GM12874 (cell line): ENCODE results near the gene IL36A.

Experiments
- TF ChIP-seq, protein P1 (sequence below): IDR thresholded peaks from 2 replicates; pipeline ENCODE4 v1.5.1; 2011; ENCODE audit warnings: low read depth, mild to moderate bottlenecking, control low read depth, low read length, moderate library complexity; ENCODE audit not compliant: insufficient read depth

IL36A gene

GRCh38 chr2:113050921-113051895 lies 45.9 kb downstream of the IL36A start:
- TF ChIP-seq, protein P1, sequence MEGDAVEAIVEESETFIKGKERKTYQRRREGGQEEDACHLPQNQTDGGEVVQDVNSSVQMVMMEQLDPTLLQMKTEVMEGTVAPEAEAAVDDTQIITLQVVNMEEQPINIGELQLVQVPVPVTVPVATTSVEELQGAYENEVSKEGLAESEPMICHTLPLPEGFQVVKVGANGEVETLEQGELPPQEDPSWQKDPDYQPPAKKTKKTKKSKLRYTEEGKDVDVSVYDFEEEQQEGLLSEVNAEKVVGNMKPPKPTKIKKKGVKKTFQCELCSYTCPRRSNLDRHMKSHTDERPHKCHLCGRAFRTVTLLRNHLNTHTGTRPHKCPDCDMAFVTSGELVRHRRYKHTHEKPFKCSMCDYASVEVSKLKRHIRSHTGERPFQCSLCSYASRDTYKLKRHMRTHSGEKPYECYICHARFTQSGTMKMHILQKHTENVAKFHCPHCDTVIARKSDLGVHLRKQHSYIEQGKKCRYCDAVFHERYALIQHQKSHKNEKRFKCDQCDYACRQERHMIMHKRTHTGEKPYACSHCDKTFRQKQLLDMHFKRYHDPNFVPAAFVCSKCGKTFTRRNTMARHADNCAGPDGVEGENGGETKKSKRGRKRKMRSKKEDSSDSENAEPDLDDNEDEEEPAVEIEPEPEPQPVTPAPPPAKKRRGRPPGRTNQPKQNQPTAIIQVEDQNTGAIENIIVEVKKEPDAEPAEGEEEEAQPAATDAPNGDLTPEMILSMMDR, result no peak

DNA sequence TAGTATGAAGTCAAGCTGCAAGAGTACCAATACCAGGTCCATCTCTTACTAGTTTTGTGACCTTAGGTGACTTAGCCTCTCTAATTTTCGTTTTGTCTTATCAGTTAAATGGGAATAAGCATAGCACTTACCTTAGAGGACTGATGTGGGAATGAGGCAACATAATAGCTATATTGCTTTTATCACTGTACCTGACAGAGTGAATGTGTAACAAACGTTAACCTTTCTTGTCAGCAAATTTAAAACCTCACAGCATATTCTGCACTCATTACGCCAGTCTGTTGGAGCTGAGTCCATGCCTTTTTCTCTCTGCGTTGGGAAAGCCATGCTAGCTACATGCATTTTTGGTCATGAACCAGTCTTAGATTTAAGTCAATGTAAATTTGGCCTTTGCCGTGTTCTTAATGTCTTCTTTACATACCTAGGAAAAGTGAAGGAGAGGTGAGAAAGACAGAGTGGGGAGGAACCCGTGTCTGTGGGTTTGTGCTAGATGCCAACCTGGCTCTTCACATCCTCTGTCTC lies 47.2 kb downstream of the IL36A start, which contains the start of gene IL36B:
IL36B (minus strand) TSS at position 472 of the 522 bp plus-strand sequence.
- TF ChIP-seq, protein P1, result no peak

- TF ChIP-seq, protein P1, result no peak
These were observed 48.4 kb downstream of the IL36A start for GRCh38 chr2:113053666-113054065.

GRCh38 chr2:113054066-113054465 lies 48.8 kb downstream of the IL36A start:
- TF ChIP-seq, protein P1, result no peak

- TF ChIP-seq, protein P1, result no peak
These were observed 51.3 kb downstream of the IL36A start for GRCh38 chr2:113056521-113056920.

- TF ChIP-seq, protein P1, result no peak
These were observed 51.9 kb downstream of the IL36A start for GRCh38 chr2:113057117-113057516.
